GM12878 (cell line): ENCODE data around the gene NDUFA11. TPM values are rescaled to one million over a fixed set of nuclear protein-coding genes. Genes with fewer than 3 reads are reported as not detected.

Experiments
- ATF2 ChIP-seq: IDR thresholded peaks from 2 replicates; pipeline ENCODE4 v1.6.1; 2012; ENCODE audit warnings: low read length, inconsistent platforms
- BCLAF1 ChIP-seq: fragments of 450-650 bp; IDR thresholded peaks from 2 replicates; pipeline ENCODE4 v1.6.1; 2017; ENCODE audit warnings: antibody characterized with exemption, mild to moderate bottlenecking, moderate library complexity
- CBFB ChIP-seq: IDR thresholded peaks from 2 replicates; pipeline ENCODE4 v1.6.1; 2016; ENCODE audit warnings: antibody characterized with exemption, low read depth
- CEBPZ ChIP-seq: fragments of 150-350 bp; IDR thresholded peaks from 2 replicates; pipeline ENCODE4 v1.6.1; 2016; ENCODE audit warnings: low read depth, low read length
- E4F1 ChIP-seq: fragments of 450-650 bp; IDR thresholded peaks from 2 replicates; pipeline ENCODE4 v1.6.1; 2018; ENCODE audit warnings: borderline replicate concordance, mild to moderate bottlenecking; ENCODE audit not compliant: partially characterized antibody
- HCFC1 ChIP-seq: fragments of 150-350 bp; IDR thresholded peaks from 2 replicates; pipeline ENCODE4 v1.6.1; 2014; ENCODE audit warnings: low read length
- MAX ChIP-seq: IDR thresholded peaks from 2 replicates; pipeline ENCODE4 v1.6.1; 2012; ENCODE audit warnings: low read depth, low read length, improper control_type of control experiment
- MTA3 ChIP-seq: IDR thresholded peaks from 2 replicates; pipeline ENCODE4 v1.6.1; 2012; ENCODE audit warnings: low read length, inconsistent platforms, borderline replicate concordance
- POLR2AphosphoS5 ChIP-seq: IDR thresholded peaks from 2 replicates; pipeline ENCODE4 v1.6.1; 2011; ENCODE audit warnings: mild to moderate bottlenecking, low read length, inconsistent platforms
- SMC3 ChIP-seq: IDR thresholded peaks from 2 replicates; pipeline ENCODE4 v1.6.1; 2011; ENCODE audit warnings: low read length, improper control_type of control experiment, borderline replicate concordance
- USF2 ChIP-seq: IDR thresholded peaks from 2 replicates; pipeline ENCODE4 v1.6.1; 2011; ENCODE audit warnings: low read depth, low read length, improper control_type of control experiment, borderline replicate concordance
- YY1 ChIP-seq: IDR thresholded peaks from 2 replicates; pipeline ENCODE4 v1.6.1; 2011; ENCODE audit warnings: low read depth, mild to moderate bottlenecking, low read length
- ZBTB11 ChIP-seq: fragments of 450-650 bp; formaldehyde crosslinking; IDR thresholded peaks from 2 replicates; pipeline ENCODE4 v1.5.0; 2022; ENCODE audit warnings: mild to moderate bottlenecking, missing genetic modification characterization
- polyA plus RNA-seq, 11 experiments: library from polyadenylated mRNA; depleted of rRNA in 4 of 11; unstranded in 6 of 11; stranded (reverse) in 5 of 11; fragments of >200 nt; fragmentation: Nextera tagmentation in 4 of 11; fragmentation: Illumina TruSeq in 1 of 11; extraction: Ambion mirVana in 4 of 11; extraction: Trizol in 1 of 11; gene quantifications; 1 replicate in 1 of 11; 2 replicates in 10 of 11; pipeline versions ENCODE4 v1.2.1 to v1.2.3, GENCODE V29; 2011 to 2016; ENCODE audit warnings: inconsistent platforms in 2 of 11, missing spikeins in 2 of 11, low read depth in 1 of 11
- total RNA-seq, 4 experiments: library from RNA; depleted of rRNA in 3 of 4; stranded (reverse); fragments of >200 nt in 3 of 4; fragmentation: Illumina TruSeq in 1 of 4; extraction: Trizol in 1 of 4; gene quantifications; 2 replicates each; pipeline versions ENCODE4 v1.2.1 to v1.2.3, GENCODE V29; 2013 to 2021

The NDUFA11 gene
- total and polyA plus RNA-seq, 10 of the 15 experiments (the other 5 are each of a cell fraction or from before 2014, with no cell fraction given), result 108 to 600 (median 289) TPM

- peak; percentile 68 for TF ChIP-seq E4F1
- no peak for TF ChIP-seq SMC3
- TF ChIP-seq CBFB, result no peak
- TF ChIP-seq CEBPZ, result no peak
- TF ChIP-seq USF2, result no peak
- TF ChIP-seq YY1, result peak; percentile 60; the same call in 1 of the 2 replicates
- no peak for TF ChIP-seq BCLAF1
- peak; percentile 64; the same call in 1 of the 2 replicates for TF ChIP-seq POLR2AphosphoS5
- no peak for TF ChIP-seq ZBTB11 (CRISPR knock-in tag)
- no peak for TF ChIP-seq HCFC1
- no peak for TF ChIP-seq MTA3
- no peak; the same call in 1 of the 2 replicates for TF ChIP-seq MAX
- TF ChIP-seq ATF2, result no peak
Observed at GRCh38 chr19:5904352-5905113, 943 bp upstream of the NDUFA11 start, which contains the start of gene VMAC (continued).
